GM18951 (cell line): ENCODE data around the gene MC5R.
"Not testable (repeated sequence)": the region's sequence is repeated elsewhere in the genome, so short reads cannot be mapped to it uniquely, and the experiment has no call there.

Experiments used
- POLR2A ChIP-seq: IDR thresholded peaks from 4 replicates; pipeline ENCODE4 v1.6.1; 2011; ENCODE audit warnings: mild to moderate bottlenecking; ENCODE audit not compliant: insufficient read length, insufficient read depth; ENCODE audit errors: extremely low read depth
- in situ Hi-C: fragments of 300-500 bp; cut with MboI; formaldehyde crosslinking; loops from one replicate; pipeline ENCODE4 v1.12.0; 2022; ENCODE audit warnings: low sequenced_read_pairs, mixed read lengths, inconsistent platforms; ENCODE audit not compliant: unreplicated experiment

MC5R gene

DNA sequence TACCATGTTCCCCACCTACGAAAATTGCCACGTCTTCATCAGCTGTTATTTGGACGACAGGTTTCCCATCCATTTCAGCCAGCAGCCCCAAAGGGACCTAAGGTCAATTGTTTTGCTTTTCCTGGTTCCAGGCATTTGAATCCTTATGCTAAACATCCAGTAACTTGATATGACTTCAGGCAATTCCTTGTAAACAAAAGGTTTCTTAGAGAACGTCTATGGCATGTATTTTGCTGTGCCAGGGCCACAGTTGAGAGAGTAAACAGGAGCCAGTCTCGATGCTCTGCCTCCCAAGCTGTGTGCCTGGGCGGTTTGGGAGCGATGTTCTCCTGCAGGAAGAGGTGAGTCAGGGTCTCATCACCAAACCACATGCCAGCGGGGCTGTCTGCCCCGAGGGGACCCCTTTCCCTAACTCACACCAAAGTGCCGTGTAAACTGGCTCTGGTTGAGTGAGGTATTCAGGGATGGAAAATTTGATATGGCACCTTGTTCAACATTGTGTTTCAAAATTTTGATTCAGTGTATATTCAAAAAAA lies 12.9 kb upstream of the MC5R start:
- in situ Hi-C loops = no loop called here
- no peak for TF ChIP-seq POLR2A

DNA sequence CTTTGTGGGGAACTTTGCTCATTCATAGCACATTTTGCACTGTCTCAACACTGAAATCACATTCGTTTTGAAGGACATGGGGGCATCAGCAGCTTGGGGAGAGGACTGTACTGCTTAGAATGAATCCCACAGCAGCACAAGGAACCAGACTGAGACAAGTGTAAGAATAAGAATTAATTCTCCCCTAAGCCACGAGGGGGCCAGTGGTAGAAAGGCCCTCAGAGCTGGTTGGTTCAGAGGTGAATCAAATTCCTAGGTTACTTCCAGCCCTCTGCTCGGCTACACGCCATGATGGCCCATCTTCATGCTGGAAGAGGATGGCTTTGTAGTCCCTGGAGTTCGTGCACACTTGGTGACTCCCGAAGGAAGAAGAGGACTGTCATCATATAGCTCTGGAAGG lies 12.0 kb upstream of the MC5R start:
- no peak for TF ChIP-seq POLR2A
- in situ Hi-C loops = no loop called here

DNA sequence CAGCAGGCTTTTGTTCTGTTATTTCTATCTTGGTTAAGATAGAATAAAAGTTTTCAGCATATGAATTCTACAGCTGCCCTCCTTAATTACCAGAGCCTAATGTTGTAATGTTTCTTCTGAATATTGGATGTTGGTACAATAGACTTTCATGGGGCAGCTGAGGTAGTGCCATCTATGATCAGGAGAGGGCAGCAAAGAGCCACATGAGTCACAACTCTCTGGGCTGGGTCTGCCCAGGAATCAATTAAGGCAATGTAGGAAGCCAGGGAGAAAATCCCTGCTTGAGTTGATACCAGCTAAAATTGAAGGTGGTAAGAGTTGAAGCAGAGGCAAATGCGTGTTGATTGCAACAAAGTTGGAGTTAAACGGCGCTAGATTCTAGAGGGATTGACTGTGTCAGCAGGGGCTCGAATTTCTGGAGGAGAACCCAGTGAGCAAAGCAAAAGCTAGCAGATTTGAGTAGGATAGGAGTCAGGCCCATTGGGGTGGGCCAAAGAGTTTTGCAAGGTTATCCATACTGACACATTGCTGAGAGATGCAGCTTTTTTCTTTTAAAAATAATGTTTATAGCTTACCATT lies 10.6 kb upstream of the MC5R start:
- in situ Hi-C loops = no loop called here
- no peak for TF ChIP-seq POLR2A

DNA sequence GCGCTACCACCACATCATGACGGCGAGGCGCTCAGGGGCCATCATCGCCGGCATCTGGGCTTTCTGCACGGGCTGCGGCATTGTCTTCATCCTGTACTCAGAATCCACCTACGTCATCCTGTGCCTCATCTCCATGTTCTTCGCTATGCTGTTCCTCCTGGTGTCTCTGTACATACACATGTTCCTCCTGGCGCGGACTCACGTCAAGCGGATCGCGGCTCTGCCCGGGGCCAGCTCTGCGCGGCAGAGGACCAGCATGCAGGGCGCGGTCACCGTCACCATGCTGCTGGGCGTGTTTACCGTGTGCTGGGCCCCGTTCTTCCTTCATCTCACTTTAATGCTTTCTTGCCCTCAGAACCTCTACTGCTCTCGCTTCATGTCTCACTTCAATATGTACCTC lies 2.3 kb downstream of the MC5R start:
- in situ Hi-C loops = loop anchor here (10.0 kb wide), 1 partner anchor 259 kb away; no protein-coding TSS in a partner anchor
- TF ChIP-seq POLR2A = no peak

DNA sequence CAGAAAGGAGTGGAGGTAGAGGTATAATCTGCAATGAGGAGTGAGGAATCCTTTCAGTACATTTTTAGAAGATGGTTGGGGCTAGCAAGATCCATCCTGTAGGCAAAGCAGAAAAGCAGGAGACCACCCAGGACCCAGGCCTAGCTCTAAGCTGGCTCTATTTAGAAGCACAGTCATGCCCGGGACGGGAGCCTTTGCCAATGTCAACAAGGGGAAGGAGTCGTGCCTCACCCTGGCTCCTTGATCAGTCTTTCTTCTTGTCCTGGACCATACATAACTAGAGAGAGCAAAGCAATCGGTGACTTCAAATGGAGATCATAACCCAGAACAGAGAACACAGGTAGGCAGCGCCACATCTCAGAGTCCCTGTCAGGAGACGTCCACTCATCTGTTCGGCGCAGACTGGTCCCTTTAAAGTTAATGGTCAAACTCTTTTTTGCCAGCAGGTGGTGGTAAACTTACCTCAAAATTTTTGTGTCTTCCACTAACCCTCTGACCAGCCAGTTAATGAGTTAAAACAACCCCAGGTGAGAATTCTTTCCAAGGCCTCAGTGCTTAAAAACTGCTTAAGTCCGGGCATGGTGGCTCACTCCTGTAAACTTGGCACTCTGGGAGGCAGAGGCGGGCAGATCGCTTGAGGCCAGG lies 8.0 kb downstream of the MC5R start:
- in situ Hi-C loops = no loop called here
- TF ChIP-seq POLR2A = no peak

DNA sequence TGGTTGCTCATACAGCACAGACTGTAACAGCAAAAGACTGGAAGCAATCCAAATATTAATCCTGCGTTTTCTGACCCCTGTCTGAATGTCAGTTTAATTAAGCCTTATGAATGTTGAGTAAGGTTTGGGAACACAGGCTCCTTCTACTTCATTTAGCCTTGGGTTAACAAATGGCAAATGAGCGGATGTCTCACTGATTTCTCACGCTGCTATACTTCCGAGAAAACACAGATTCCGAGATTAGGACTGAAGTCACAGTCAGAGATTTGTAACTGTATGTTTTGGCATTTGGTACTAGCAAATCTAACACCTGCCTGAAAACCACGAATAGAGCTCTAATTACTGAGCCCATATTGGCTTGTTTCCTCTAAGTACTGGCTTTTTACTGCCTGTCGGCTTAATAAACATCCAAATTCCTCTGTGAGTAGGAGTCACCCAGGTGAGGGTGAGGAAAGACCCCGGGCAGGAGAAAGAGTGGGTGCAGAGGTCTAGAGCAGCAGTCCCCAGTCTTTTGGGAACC lies 10.6 kb downstream of the MC5R start:
- in situ Hi-C loops = no loop called here
- TF ChIP-seq POLR2A = no peak

DNA sequence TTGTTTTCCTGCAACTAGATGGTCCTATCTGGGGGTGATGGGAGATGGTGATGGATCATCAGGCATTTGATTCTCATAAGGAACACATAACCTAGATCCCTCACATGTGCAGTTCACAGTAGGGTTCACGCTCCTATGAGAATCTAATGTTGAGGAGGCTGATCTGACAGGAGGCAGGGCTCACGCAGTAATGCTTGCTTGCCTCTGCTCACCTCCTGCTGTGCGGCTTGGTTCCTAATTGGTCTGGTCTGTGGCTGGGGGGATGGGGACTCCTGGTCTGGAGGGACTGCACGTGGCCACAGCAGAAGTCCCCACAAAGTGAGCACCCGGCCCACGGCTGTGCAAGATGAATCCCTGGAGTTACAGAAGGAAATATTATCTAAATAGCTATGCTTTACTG lies 11.3 kb downstream of the MC5R start:
- in situ Hi-C loops = no loop called here

DNA sequence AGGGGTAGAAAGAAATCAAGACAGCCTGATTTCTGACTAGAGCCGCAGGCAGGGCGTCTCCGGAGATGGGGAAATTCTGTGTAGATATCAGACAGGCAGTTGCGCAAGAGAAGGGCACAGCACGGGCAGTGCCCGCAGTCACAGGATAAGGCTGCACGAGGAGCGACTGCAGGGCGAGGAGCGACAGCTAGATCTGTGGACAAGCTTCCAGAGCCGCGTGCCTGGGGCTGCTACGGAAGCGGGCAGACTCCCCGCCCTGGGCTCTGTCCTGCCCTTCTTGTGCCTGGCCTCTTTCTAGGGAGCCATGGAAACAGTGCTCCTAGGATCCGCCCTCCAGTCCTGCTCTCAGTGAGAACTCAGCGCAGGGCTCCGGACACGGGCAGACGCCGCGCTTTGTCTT lies 12.6 kb downstream of the MC5R start:
- in situ Hi-C loops = no loop called here
- TF ChIP-seq POLR2A = no peak

More for the DNA sequence above, 11.3 kb downstream of the MC5R start:
- no peak for TF ChIP-seq POLR2A

DNA sequence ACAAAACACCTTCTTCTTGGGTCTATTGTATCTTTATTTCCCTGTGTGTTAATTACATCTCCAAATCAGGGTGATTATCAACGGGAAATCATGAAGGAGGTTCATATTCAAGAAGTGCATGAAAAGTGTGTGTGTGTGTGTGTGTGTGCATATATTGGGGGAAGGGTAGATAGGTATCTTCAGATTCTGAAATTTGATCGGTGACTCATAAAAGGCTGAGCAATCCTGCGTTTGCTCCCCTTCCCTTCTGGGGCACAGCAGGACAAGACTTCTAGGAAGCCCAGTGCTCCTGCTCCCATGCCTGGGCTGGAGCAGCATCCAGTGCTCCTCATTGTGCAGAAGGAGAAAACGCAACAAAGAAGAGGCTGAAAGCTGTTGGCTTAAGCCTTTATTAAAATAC lies 25.8 kb downstream of the MC5R start:
- in situ Hi-C loops = no loop called here
- TF ChIP-seq POLR2A = no peak

DNA sequence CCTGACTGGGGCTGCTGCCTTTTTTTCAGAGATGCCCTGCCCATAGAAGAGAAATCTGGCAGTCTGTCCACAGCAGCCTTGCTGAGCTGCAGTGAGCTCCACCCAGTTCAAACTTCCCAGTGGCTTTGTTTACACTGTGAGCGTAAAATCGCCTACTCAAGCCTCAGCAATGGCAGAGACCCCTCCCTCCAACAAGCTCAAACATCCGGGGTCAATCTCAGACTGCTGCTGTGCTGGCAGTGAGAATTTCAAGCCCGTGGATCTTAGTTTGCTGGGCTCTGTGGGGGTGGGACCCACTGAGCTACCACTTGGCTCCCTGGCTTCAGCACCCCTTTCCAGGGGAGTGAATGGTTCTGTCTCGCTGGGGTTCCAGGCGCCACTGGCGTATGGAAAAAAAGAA lies 38.9 kb downstream of the MC5R start:
- in situ Hi-C loops = not testable (repeated sequence)

DNA sequence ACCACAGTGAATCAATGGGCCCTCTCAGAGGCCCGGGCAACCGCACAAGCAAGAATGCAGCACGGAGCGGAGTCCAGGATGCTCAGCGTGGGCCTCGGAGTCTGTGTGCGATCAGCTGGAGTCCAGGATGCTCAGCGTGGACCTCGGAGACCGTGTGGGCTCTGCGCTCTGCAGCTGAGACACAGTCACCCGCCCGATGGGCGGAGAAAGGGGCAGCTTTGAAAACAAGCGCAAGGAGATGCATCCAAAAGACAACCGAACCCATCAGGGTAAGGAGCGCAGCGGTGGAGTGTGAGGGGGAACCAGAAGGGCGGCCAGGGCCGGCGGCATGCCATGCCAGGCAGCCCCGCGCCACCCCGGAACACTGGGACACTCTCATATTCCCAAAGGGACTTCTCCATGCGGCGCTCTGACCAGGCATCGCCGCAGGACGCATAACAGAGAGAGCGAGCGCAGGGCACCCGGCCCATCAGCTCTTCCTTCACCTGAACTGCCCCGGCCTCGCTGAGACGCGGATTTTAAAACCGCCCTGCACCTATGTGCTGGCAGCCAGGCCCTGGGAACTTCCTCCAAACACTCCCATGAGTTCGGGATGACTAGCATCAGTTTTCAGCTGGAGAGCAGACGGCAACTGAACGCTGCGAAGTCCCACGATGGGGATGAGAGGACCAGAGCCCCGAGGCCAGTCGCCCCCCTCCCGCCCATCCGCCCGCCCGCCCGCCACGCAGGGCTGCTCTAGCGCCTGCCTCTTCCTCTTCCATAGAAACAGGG lies 44.7 kb downstream of the MC5R start:
- no peak for TF ChIP-seq POLR2A
- in situ Hi-C loops = no loop called here

DNA sequence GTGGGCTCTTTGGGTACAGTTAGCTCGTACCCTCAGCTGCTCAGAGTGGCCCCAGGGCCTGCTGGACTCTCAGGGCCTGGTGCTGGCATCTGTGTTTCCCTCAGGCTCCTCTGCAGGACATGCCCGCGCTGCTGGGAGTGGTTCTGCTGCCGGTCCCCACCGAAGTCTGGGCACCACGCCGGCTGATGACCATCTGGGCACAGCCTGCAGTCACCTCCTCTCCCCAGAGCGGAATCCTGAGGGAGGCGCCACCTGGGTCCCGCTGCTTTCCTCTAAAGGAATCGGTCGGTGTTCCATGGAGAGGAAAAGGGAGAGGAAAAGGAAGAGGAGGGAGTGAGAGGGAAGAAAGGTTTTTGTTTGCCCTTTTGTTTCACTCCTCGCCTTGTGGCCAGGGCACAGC lies 47.8 kb downstream of the MC5R start:
- TF ChIP-seq POLR2A = no peak
- in situ Hi-C loops = no loop called here

DNA sequence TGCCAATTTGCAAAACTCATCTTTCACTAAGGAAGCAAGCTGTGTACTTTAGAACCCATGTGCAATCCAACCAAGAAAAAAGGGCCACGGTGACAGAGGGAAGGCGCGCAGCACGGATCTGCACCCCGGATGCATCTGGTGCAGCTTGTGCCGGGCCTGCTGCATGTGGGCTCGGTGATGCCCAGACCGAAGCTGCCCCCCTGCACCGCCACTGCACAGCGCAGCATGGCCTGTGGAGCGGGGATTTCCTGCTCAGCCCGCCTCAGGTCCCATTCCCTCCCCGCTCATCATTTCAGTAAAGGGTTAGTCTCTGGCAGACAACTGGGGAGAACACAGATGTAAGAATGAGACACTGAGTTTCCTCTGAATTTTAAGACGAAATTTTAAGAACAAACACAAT lies 48.4 kb downstream of the MC5R start:
- in situ Hi-C loops = no loop called here
- TF ChIP-seq POLR2A = no peak
